Gastroesophageal sphincter (tissue), 3 donors: ENCODE results near the gene ZNF653.

Experiments
- POLR2AphosphoS5 ChIP-seq: sonication (generic); formaldehyde crosslinking; IDR thresholded peaks from one replicate; pipeline ENCODE4 v1.6.1; 2017; ENCODE audit warnings: antibody characterized with exemption
- TF ChIP-seq, protein P1 (sequence below), 4 experiments: fragments of 200-600 bp in 2 of 4; fragments of 450-650 bp in 2 of 4; sonication (generic) in 1 of 4; IDR thresholded peaks; one replicate each; pipeline ENCODE4 v1.5.1; 2017 to 2019; ENCODE audit warnings: antibody characterized with exemption in 4 of 4, mild to moderate bottlenecking in 2 of 4, moderate library complexity in 2 of 4

DNA sequence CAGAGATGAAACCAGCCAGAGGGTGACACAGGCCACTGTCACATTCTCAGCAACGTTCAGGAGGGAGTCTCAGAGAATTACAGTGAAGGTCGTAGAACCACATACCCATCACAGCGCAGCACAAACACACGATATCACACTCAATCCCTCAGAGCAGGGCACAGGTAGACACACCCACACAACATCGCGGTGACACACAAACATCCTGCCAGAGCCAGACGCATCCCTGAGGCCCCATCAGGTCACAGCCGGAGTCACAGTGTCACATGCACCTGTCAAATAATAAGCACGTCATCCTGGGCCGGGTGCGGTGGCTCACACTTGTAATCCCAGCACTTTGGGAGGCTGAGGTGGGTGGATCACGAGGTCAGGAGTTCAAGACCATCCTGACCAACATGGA, 42.2 kb downstream of the ZNF653 start:
- TF ChIP-seq, protein P1, sequence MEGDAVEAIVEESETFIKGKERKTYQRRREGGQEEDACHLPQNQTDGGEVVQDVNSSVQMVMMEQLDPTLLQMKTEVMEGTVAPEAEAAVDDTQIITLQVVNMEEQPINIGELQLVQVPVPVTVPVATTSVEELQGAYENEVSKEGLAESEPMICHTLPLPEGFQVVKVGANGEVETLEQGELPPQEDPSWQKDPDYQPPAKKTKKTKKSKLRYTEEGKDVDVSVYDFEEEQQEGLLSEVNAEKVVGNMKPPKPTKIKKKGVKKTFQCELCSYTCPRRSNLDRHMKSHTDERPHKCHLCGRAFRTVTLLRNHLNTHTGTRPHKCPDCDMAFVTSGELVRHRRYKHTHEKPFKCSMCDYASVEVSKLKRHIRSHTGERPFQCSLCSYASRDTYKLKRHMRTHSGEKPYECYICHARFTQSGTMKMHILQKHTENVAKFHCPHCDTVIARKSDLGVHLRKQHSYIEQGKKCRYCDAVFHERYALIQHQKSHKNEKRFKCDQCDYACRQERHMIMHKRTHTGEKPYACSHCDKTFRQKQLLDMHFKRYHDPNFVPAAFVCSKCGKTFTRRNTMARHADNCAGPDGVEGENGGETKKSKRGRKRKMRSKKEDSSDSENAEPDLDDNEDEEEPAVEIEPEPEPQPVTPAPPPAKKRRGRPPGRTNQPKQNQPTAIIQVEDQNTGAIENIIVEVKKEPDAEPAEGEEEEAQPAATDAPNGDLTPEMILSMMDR (IDR thresholded peaks at IDR 0.05), result no peak
- TF ChIP-seq POLR2AphosphoS5, result no peak
